Common myeloid progenitor, CD34-positive (primary cell): ENCODE results near the gene IGFBP7.
A peak's percentile ranks its signal among the peaks of the same experiment; 100 is the strongest.
"Not testable (repeated sequence)": the region's sequence is repeated elsewhere in the genome, so short reads cannot be mapped to it uniquely, and the experiment has no call there.

Experiments used
- CTCF ChIA-PET: fragments of 350-600 bp; sonication (Branson Sonifier 250); formaldehyde crosslinking; loops from one replicate; lab custom pipeline; 2021; ENCODE audit warnings: antibody characterized with exemption; lab: Charles Lee
- POLR2A ChIA-PET: fragments of 350-600 bp; sonication (Branson Sonifier 250); formaldehyde crosslinking; loops from one replicate; lab custom pipeline; 2021; ENCODE audit warnings: antibody characterized with exemption; lab: Charles Lee
- DNase-seq, 3 donors: peaks; one replicate each; pipeline versions ENCODE4 v3.0.0 to v3.0.0-alpha.2; 2013
- H3K27ac ChIP-seq, 2 experiments: 1 replicate in 1 of 2; 2 replicates in 1 of 2; pipeline ENCODE4 v1.7.0; 2013; ENCODE audit warnings: inconsistent platforms in 2 of 2, low read length in 2 of 2, mild to moderate bottlenecking in 2 of 2, low read depth in 1 of 2, moderate library complexity in 1 of 2; ENCODE audit not compliant: severe bottlenecking in 2 of 2, insufficient read depth in 1 of 2, poor library complexity in 1 of 2
- H3K27me3 ChIP-seq, 5 experiments: replicated peaks in 2 of 5; 1 replicate in 3 of 5; 2 replicates in 2 of 5; pipeline versions ENCODE4 v1.6.1 to v1.7.0; 2013; ENCODE audit warnings: low read length in 4 of 5, mild to moderate bottlenecking in 2 of 5, moderate library complexity in 2 of 5, inconsistent platforms in 1 of 5; ENCODE audit not compliant: insufficient read depth in 5 of 5, control insufficient read depth in 4 of 5
- H3K36me3 ChIP-seq, 4 experiments: 1 replicate in 2 of 4; 2 replicates in 2 of 4; pipeline versions ENCODE4 v1.6.1 to v1.7.0; 2013; ENCODE audit warnings: low read length in 3 of 4, control low read depth in 1 of 4, mild to moderate bottlenecking in 1 of 4; ENCODE audit not compliant: control insufficient read depth in 4 of 4, insufficient read depth in 4 of 4
- H3K4me1 ChIP-seq, 4 experiments: 1 replicate in 3 of 4; 2 replicates in 1 of 4; pipeline versions ENCODE4 v1.6.1 to v1.7.1; 2013; ENCODE audit warnings: low read length in 3 of 4, mild to moderate bottlenecking in 3 of 4, control low read depth in 1 of 4, inconsistent platforms in 1 of 4, moderate library complexity in 1 of 4; ENCODE audit not compliant: control insufficient read depth in 4 of 4, insufficient read depth in 4 of 4; ENCODE audit errors: control extremely low read depth in 1 of 4
- H3K4me3 ChIP-seq, 7 experiments: 1 replicate in 4 of 7; 2 replicates in 3 of 7; pipeline versions ENCODE4 v1.5.1 to v1.7.0; 2013; ENCODE audit warnings: mild to moderate bottlenecking in 7 of 7, low read length in 6 of 7, moderate library complexity in 6 of 7, inconsistent platforms in 2 of 7, low read depth in 2 of 7, control low read depth in 1 of 7; ENCODE audit not compliant: insufficient read depth in 4 of 7, control insufficient read depth in 1 of 7; ENCODE audit errors: extremely low read depth in 1 of 7
- H3K9me3 ChIP-seq, 5 experiments: 1 replicate in 4 of 5; 2 replicates in 1 of 5; pipeline versions ENCODE4 v1.6.1 to v1.7.1; 2013; ENCODE audit warnings: low read length in 4 of 5, mild to moderate bottlenecking in 2 of 5, inconsistent platforms in 1 of 5, low read depth in 1 of 5, moderate library complexity in 1 of 5; ENCODE audit not compliant: control insufficient read depth in 4 of 5, insufficient read depth in 2 of 5; ENCODE audit errors: control extremely low read depth in 1 of 5
- WGBS: methylation state at CpG from one replicate; pipeline ENCODE4 v1.1.5; 2013; ENCODE audit not compliant: insufficient coverage; 5-methylcytosine and 5-hydroxymethylcytosine counted together

The IGFBP7 gene

GRCh38 chr4:57060717-57061067 lies 49.5 kb downstream of the IGFBP7 start:
- peaks cover 0 to 21% (median 7%) of the 10 kb centered on the region in 4 experiments for H3K36me3 ChIP-seq
- H3K27me3 ChIP-seq, H3K4me1 ChIP-seq, CTCF ChIA-PET, POLR2A ChIA-PET, DNase-seq, H3K27ac ChIP-seq, H3K4me3 ChIP-seq, H3K9me3 ChIP-seq: not testable (repeated sequence)
- 92% methylated on average over 5 of the region's 6 CpGs for WGBS

GRCh38 chr4:57059890-57060716 lies 50.1 kb downstream of the IGFBP7 start:
- Histone ChIP-seq H3K4me3 (no peak overlapping the region), H3K4me1 (peaks cover 0 to 2% (median 0%) of the 10 kb centered on the region in 4 experiments), H3K9me3 (no peaks in the 10 kb centered on the region), H3K36me3 (peaks cover 0 to 23% (median 10%) of the 10 kb centered on the region in 4 experiments), H3K27ac (no peak overlapping the region), H3K27me3 (no peaks in the 10 kb centered on the region)
- WGBS = 79% methylated on average over 2 of the region's 6 CpGs
- DNase-seq = no peak
- CTCF ChIA-PET = no interaction called here
- POLR2A ChIA-PET = no interaction called here

DNA sequence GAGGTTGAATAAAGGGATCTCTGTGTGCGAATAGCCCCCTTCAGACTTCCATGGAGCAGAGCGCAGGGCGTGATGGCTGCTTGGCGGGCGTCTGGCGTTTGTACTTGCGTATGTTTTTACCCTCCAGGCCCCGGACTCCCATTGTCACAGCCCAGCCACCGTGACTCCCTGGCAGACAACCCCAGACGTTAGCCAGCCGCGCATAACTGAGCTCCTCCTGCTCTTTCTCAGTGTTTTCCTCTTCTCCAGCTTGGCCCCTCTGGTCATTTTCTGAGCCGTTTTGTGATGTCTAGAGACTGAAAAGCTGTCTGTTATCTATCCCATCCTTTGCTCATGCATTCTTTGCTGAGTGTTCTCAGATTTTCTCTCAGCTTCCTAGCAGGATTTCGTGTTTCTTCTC lies 54.3 kb downstream of the IGFBP7 start:
- Histone ChIP-seq H3K27ac (no peak overlapping the region), H3K27me3 (no peaks in the 10 kb centered on the region), H3K36me3 (peaks cover 0 to 31% (median 14%) of the 10 kb centered on the region in 4 experiments), H3K9me3 (no peaks in the 10 kb centered on the region), H3K4me3 (no peak overlapping the region), H3K4me1 (peaks cover 0 to 3% (median 0%) of the 10 kb centered on the region in 4 experiments)
- DNase-seq = no peak
- ChIA-PET CTCF (no interaction called here), POLR2A (interaction anchor here (0.5 kb wide), 1 partner anchor 1051 kb away, joined by 3 read pairs; no protein-coding TSS in a partner anchor)
- WGBS = 91% methylated on average over 14 of the region's 14 CpGs

GRCh38 chr4:57053508-57053907 lies 56.7 kb downstream of the IGFBP7 start:
- ChIA-PET POLR2A (no interaction called here), CTCF (no interaction called here)
- no peak overlapping the region for H3K4me3 ChIP-seq
- H3K36me3 ChIP-seq = peaks cover 0 to 36% (median 14%) of the 10 kb centered on the region in 4 experiments
- H3K27me3 ChIP-seq = no peaks in the 10 kb centered on the region
- 100% methylated on average over 5 of the region's 5 CpGs for WGBS
- no peaks in the 10 kb centered on the region for H3K9me3 ChIP-seq
- DNase-seq = no peak
- peaks cover 0 to 3% (median 0%) of the 10 kb centered on the region in 4 experiments for H3K4me1 ChIP-seq
- no peak overlapping the region for H3K27ac ChIP-seq

GRCh38 chr4:57051524-57051923 lies 58.7 kb downstream of the IGFBP7 start:
- no CpG with 5 or more reads among the region's 2 CpGs for WGBS
- no peak for DNase-seq
- H3K4me1 ChIP-seq = peaks cover 0 to 3% (median 0%) of the 10 kb centered on the region in 4 experiments
- H3K9me3 ChIP-seq = peaks cover 0 to 3% (median 0%) of the 10 kb centered on the region in 5 experiments
- H3K36me3 ChIP-seq = peaks cover 0 to 26% (median 16%) of the 10 kb centered on the region in 4 experiments
- H3K27ac ChIP-seq = no peak overlapping the region
- ChIA-PET CTCF (interaction anchor here (4.6 kb wide), 1 partner anchor 13 kb away, joined by 23 read pairs; no protein-coding TSS in a partner anchor), POLR2A (no interaction called here)
- H3K4me3 ChIP-seq = no peak overlapping the region
- no peaks in the 10 kb centered on the region for H3K27me3 ChIP-seq

- CTCF ChIA-PET = interaction anchor here (4.6 kb wide), 1 partner anchor 13 kb away, joined by 23 read pairs; no protein-coding TSS in a partner anchor
- Histone ChIP-seq H3K9me3 (peaks cover 0 to 3% (median 0%) of the 10 kb centered on the region in 5 experiments), H3K27ac (no peak overlapping the region), H3K4me1 (peaks cover 0 to 3% (median 0%) of the 10 kb centered on the region in 4 experiments), H3K27me3 (no peaks in the 10 kb centered on the region), H3K4me3 (no peak overlapping the region), H3K36me3 (peaks cover 0 to 22% (median 14%) of the 10 kb centered on the region in 4 experiments)
- DNase-seq = peak in 2 of 3 donors; percentile 48 to 70
- POLR2A ChIA-PET = no interaction called here
- WGBS = 83% methylated on average over 3 of the region's 3 CpGs
These were observed 59.1 kb downstream of the IGFBP7 start for GRCh38 chr4:57051095-57051494.
